ENCODE data around the gene AGFG1.

GRCh38 chr2:227510620-227510958 is 38.6 kb downstream of the AGFG1 start:
- TF ChIP-seq CTCF (conservative IDR thresholded peaks at IDR 0.05; ENCODE audit: low read depth, low read length) = no peak
- no peak for TF ChIP-seq EZH2 (IDR thresholded peaks at IDR 0.05; ENCODE audit: borderline replicate concordance, low read depth, low read length, poor library complexity, severe bottlenecking)

Measured in A673 (cell line).